WTC11 (cell line): ENCODE results near the gene OTOG. TPM values are rescaled to one million over a fixed set of nuclear protein-coding genes. Genes with fewer than 3 reads are reported as not detected.

Experiments used
- ATAC-seq: fragments of 200-7000 bp; cut with Tn5 transposase; 2 replicates; pipeline ENCODE4 v1.10.0; 2021; ENCODE audit warnings: mild to moderate bottlenecking, moderate library complexity
- CTCF ChIA-PET: fragments of 300-600 bp; sonication (Branson Sonifier 250); formaldehyde crosslinking; loops from one replicate; lab custom pipeline; 2021; ENCODE audit warnings: antibody characterized with exemption; lab: Charles Lee
- POLR2A ChIA-PET: fragments of 350-600 bp; sonication (Branson Sonifier 250); formaldehyde crosslinking; loops from one replicate; lab custom pipeline; 2021; ENCODE audit warnings: antibody characterized with exemption; lab: Charles Lee
- DNase-seq: peaks from one replicate; pipeline ENCODE4 v3.0.0; 2021; ENCODE audit warnings: low spot score
- H3K27ac Mint-ChIP-seq: 2 replicates; pipeline ENCODE4 v1.8.0; 2021; ENCODE audit warnings: mixed read lengths
- H3K27me3 Mint-ChIP-seq: 2 replicates; pipeline ENCODE4 v1.8.0; 2021; ENCODE audit warnings: low read depth, mild to moderate bottlenecking, moderate library complexity, mixed read lengths
- H3K36me3 Mint-ChIP-seq: 2 replicates; pipeline ENCODE4 v1.8.0; 2021; ENCODE audit warnings: mixed read lengths
- H3K4me1 Mint-ChIP-seq: 2 replicates; pipeline ENCODE4 v1.8.0; 2022; ENCODE audit warnings: mixed read lengths
- H3K4me3 Mint-ChIP-seq: 2 replicates; pipeline ENCODE4 v1.8.0; 2021; ENCODE audit warnings: mild to moderate bottlenecking, moderate library complexity, mixed read lengths
- H3K9me3 Mint-ChIP-seq: 2 replicates; pipeline ENCODE4 v1.8.0; 2021; ENCODE audit warnings: mixed read lengths
- CREB1 ChIP-seq: sonication (generic); formaldehyde crosslinking; IDR thresholded peaks from 2 replicates; pipeline ENCODE4 v1.8.0; 2023; ENCODE audit warnings: mild to moderate bottlenecking, missing genetic modification reagents
- CREM ChIP-seq: sonication (generic); formaldehyde crosslinking; IDR thresholded peaks from 2 replicates; pipeline ENCODE4 v1.8.1; 2022; ENCODE audit warnings: mild to moderate bottlenecking, missing genetic modification reagents, moderate library complexity
- E2F4 ChIP-seq: sonication (generic); formaldehyde crosslinking; IDR thresholded peaks from 2 replicates; pipeline ENCODE4 v1.8.1; 2022; ENCODE audit warnings: low read depth, mild to moderate bottlenecking, moderate library complexity, missing genetic modification reagents, borderline replicate concordance
- ELF4 ChIP-seq: sonication (generic); formaldehyde crosslinking; IDR thresholded peaks from 2 replicates; pipeline ENCODE4 v1.8.1; 2022; ENCODE audit warnings: low read depth, mild to moderate bottlenecking, moderate library complexity, missing genetic modification reagents
- ESRRA ChIP-seq: sonication (generic); formaldehyde crosslinking; IDR thresholded peaks from 2 replicates; pipeline ENCODE4 v1.8.1; 2022; ENCODE audit warnings: mild to moderate bottlenecking, missing genetic modification reagents, borderline replicate concordance
- ETV6 ChIP-seq: sonication (generic); formaldehyde crosslinking; IDR thresholded peaks from 2 replicates; pipeline ENCODE4 v1.8.1; 2022; ENCODE audit warnings: mild to moderate bottlenecking, missing genetic modification reagents
- GABPB1 ChIP-seq: sonication (generic); formaldehyde crosslinking; IDR thresholded peaks from 2 replicates; pipeline ENCODE4 v1.8.1; 2023; ENCODE audit warnings: mild to moderate bottlenecking, missing genetic modification reagents
- MYBL2 ChIP-seq: sonication (generic); formaldehyde crosslinking; IDR thresholded peaks from 2 replicates; pipeline ENCODE4 v1.8.1; 2023; ENCODE audit warnings: mild to moderate bottlenecking, moderate library complexity, missing genetic modification reagents
- USF2 ChIP-seq: sonication (generic); formaldehyde crosslinking; IDR thresholded peaks from 2 replicates; pipeline ENCODE4 v1.8.1; 2023; ENCODE audit warnings: mild to moderate bottlenecking, missing genetic modification reagents, moderate library complexity
- ZNF138 ChIP-seq: sonication (generic); formaldehyde crosslinking; conservative IDR thresholded peaks from 2 replicates; pipeline ENCODE4 v1.8.1; 2022; ENCODE audit warnings: mild to moderate bottlenecking, moderate library complexity, missing genetic modification reagents
- ZNF232 ChIP-seq: sonication (generic); formaldehyde crosslinking; IDR thresholded peaks from 2 replicates; pipeline ENCODE4 v1.8.0; 2022; ENCODE audit warnings: mild to moderate bottlenecking, missing genetic modification reagents
- ZNF263 ChIP-seq: sonication (generic); formaldehyde crosslinking; IDR thresholded peaks from 2 replicates; pipeline ENCODE4 v1.8.1; 2022; ENCODE audit warnings: low read depth, mild to moderate bottlenecking, moderate library complexity, missing genetic modification reagents
- ZNF317 ChIP-seq: sonication (generic); formaldehyde crosslinking; IDR thresholded peaks from 2 replicates; pipeline ENCODE4 v1.8.1; 2023; ENCODE audit warnings: low read depth, mild to moderate bottlenecking, moderate library complexity, missing genetic modification reagents, borderline replicate concordance
- ZNF423 ChIP-seq: fragments of 250-450 bp; sonication (Bioruptor Pico); IDR thresholded peaks from 2 replicates; pipeline ENCODE4 v2.1.2; 2022; ENCODE audit warnings: mild to moderate bottlenecking, moderate library complexity
- ZNF671 ChIP-seq: fragments of 250-450 bp; sonication (Bioruptor Pico); IDR thresholded peaks from 2 replicates; pipeline ENCODE4 v1.8.0; 2021; ENCODE audit warnings: mild to moderate bottlenecking
- total RNA-seq: library from RNA; stranded (reverse); gene quantifications from 3 replicates; pipeline ENCODE4 v1.2.3, GENCODE V29; 2021
- TF ChIP-seq, protein P1 (sequence below): sonication (generic); formaldehyde crosslinking; IDR thresholded peaks from 2 replicates; pipeline ENCODE4 v1.8.0; 2023; ENCODE audit warnings: missing genetic modification reagents
- TF ChIP-seq, protein P2 (sequence below): sonication (generic); formaldehyde crosslinking; conservative IDR thresholded peaks from 2 replicates; pipeline ENCODE4 v1.8.1; 2022; ENCODE audit warnings: mild to moderate bottlenecking, missing genetic modification reagents
- TF ChIP-seq, protein P3 (sequence below): fragments of 250-450 bp; sonication (Bioruptor Pico); IDR thresholded peaks from 2 replicates; pipeline ENCODE4 v1.9.0; 2021; ENCODE audit warnings: mild to moderate bottlenecking, borderline replicate concordance
- TF ChIP-seq, protein P4 (sequence below): fragments of 250-450 bp; sonication (Bioruptor Pico); IDR thresholded peaks from 2 replicates; pipeline ENCODE4 v1.9.0; 2021; ENCODE audit warnings: mild to moderate bottlenecking

Gene OTOG
- total RNA-seq, 1 experiment from 2014 or later: 1.4 TPM

- H3K27me3 Mint-ChIP-seq: peaks cover 5% of the 10 kb centered on the region
- TF ChIP-seq, protein P1, sequence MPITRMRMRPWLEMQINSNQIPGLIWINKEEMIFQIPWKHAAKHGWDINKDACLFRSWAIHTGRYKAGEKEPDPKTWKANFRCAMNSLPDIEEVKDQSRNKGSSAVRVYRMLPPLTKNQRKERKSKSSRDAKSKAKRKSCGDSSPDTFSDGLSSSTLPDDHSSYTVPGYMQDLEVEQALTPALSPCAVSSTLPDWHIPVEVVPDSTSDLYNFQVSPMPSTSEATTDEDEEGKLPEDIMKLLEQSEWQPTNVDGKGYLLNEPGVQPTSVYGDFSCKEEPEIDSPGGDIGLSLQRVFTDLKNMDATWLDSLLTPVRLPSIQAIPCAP (CRISPR knock-in tag): no peak
- no peak for TF ChIP-seq ESRRA
- TF ChIP-seq GABPB1 (CRISPR knock-in tag): no peak
- no peak for TF ChIP-seq ZNF317 (CRISPR knock-in tag)
- no peak for TF ChIP-seq ZNF263 (CRISPR knock-in tag)
- H3K4me1 Mint-ChIP-seq: peaks cover 9% of the 10 kb centered on the region; the same call in 1 of the 2 replicates
- CTCF ChIA-PET: no interaction called here
- no peak for ATAC-seq
- H3K27ac Mint-ChIP-seq: no peak overlapping the region
- no peaks in the 10 kb centered on the region for H3K9me3 Mint-ChIP-seq
- DNase-seq: no peak
- POLR2A ChIA-PET: no interaction called here
- no peaks in the 10 kb centered on the region for H3K36me3 Mint-ChIP-seq
- no peak overlapping the region for H3K4me3 Mint-ChIP-seq
Measured at GRCh38 chr11:17642370-17642769, 95.3 kb downstream of the OTOG start.

DNA sequence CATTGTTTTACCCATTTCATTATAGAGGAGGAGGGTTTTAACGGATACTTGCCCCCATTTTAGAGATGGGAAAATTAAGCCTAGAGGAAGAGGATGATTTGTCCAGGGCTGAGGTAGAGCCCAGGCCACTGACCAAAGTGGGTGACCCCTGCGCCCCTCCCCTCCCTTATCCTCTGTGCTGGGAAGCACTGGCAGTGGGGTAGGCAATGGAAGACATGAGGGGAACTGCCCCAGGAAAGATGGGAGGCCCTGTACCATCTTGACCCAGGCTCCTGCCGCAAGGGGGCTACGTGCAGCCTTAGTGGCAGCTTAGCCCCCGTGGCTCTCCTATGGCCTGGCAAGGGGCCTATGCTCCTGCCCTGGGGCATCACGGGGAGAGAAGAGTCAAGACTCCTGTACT lies 95.9 kb downstream of the OTOG start:
- CTCF ChIA-PET: no interaction called here
- Mint-ChIP-seq H3K4me3 (no peak overlapping the region), H3K4me1 (peaks cover 9% of the 10 kb centered on the region; the same call in 1 of the 2 replicates), H3K27ac (no peak overlapping the region)
- DNase-seq (no peak), ATAC-seq (no peak)
- no peak for TF ChIP-seq CREM (CRISPR knock-in tag)
- TF ChIP-seq MYBL2: no peak
- TF ChIP-seq ETV6 (CRISPR knock-in tag): no peak
- no peak for TF ChIP-seq ZNF138 (CRISPR knock-in tag)
- TF ChIP-seq ELF4 (CRISPR knock-in tag): no peak
- TF ChIP-seq, protein P2, sequence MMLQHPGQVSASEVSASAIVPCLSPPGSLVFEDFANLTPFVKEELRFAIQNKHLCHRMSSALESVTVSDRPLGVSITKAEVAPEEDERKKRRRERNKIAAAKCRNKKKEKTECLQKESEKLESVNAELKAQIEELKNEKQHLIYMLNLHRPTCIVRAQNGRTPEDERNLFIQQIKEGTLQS: no peak
- no peak for TF ChIP-seq ZNF232 (CRISPR knock-in tag)
- TF ChIP-seq, protein P3, sequence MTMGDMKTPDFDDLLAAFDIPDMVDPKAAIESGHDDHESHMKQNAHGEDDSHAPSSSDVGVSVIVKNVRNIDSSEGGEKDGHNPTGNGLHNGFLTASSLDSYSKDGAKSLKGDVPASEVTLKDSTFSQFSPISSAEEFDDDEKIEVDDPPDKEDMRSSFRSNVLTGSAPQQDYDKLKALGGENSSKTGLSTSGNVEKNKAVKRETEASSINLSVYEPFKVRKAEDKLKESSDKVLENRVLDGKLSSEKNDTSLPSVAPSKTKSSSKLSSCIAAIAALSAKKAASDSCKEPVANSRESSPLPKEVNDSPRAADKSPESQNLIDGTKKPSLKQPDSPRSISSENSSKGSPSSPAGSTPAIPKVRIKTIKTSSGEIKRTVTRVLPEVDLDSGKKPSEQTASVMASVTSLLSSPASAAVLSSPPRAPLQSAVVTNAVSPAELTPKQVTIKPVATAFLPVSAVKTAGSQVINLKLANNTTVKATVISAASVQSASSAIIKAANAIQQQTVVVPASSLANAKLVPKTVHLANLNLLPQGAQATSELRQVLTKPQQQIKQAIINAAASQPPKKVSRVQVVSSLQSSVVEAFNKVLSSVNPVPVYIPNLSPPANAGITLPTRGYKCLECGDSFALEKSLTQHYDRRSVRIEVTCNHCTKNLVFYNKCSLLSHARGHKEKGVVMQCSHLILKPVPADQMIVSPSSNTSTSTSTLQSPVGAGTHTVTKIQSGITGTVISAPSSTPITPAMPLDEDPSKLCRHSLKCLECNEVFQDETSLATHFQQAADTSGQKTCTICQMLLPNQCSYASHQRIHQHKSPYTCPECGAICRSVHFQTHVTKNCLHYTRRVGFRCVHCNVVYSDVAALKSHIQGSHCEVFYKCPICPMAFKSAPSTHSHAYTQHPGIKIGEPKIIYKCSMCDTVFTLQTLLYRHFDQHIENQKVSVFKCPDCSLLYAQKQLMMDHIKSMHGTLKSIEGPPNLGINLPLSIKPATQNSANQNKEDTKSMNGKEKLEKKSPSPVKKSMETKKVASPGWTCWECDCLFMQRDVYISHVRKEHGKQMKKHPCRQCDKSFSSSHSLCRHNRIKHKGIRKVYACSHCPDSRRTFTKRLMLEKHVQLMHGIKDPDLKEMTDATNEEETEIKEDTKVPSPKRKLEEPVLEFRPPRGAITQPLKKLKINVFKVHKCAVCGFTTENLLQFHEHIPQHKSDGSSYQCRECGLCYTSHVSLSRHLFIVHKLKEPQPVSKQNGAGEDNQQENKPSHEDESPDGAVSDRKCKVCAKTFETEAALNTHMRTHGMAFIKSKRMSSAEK: no peak
- TF ChIP-seq, protein P4, sequence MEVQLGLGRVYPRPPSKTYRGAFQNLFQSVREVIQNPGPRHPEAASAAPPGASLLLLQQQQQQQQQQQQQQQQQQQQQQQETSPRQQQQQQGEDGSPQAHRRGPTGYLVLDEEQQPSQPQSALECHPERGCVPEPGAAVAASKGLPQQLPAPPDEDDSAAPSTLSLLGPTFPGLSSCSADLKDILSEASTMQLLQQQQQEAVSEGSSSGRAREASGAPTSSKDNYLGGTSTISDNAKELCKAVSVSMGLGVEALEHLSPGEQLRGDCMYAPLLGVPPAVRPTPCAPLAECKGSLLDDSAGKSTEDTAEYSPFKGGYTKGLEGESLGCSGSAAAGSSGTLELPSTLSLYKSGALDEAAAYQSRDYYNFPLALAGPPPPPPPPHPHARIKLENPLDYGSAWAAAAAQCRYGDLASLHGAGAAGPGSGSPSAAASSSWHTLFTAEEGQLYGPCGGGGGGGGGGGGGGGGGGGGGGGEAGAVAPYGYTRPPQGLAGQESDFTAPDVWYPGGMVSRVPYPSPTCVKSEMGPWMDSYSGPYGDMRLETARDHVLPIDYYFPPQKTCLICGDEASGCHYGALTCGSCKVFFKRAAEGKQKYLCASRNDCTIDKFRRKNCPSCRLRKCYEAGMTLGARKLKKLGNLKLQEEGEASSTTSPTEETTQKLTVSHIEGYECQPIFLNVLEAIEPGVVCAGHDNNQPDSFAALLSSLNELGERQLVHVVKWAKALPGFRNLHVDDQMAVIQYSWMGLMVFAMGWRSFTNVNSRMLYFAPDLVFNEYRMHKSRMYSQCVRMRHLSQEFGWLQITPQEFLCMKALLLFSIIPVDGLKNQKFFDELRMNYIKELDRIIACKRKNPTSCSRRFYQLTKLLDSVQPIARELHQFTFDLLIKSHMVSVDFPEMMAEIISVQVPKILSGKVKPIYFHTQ: no peak
- no peak for TF ChIP-seq E2F4 (CRISPR knock-in tag)
- no peak for TF ChIP-seq CREB1 (CRISPR knock-in tag)
- TF ChIP-seq USF2: no peak
- no peak for TF ChIP-seq ZNF671 (CRISPR knock-in tag)
- TF ChIP-seq ZNF423: no peak
- TF ChIP-seq, all 79 proteins: peak for 0
- H3K36me3 Mint-ChIP-seq: no peaks in the 10 kb centered on the region
- 0 out of 2 replicates have a peak, but pooled peaks cover 2% of the 10 kb centered on the region for H3K9me3 Mint-ChIP-seq
- POLR2A ChIA-PET: no interaction called here
- H3K27me3 Mint-ChIP-seq: peaks cover 10% of the 10 kb centered on the region
